Measurements from ENCODE around the gene TEC.
A peak's percentile ranks its signal among the peaks of the same experiment; 100 is the strongest.

Gene TEC

GRCh38 chr4:48153791-48154550 lies 115.7 kb downstream of the TEC start:
- DNase-seq: no peak

GRCh38 chr4:48152259-48152658 lies 117.4 kb downstream of the TEC start:
- no peak for DNase-seq

- DNase-seq: no peak
Measured at GRCh38 chr4:48149827-48150370, 119.7 kb downstream of the TEC start.

DNA sequence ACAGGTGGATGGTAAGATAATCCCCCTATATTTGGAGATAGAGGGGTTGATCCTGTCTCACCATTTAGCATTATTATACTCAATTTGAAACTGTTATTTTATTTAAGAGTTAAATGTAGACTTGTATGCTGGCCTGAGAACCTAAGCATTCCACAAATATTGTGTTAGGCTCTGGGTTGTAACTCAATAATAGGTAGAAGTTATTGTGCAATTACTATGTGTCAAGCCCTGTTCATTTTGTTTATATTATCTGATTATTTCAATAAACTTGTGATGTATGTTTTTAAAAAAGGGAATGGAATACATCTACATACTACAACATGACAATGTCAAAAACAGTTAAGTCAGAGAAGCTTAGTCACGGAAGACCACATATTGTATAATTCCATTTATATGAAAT lies 122.0 kb downstream of the TEC start:
- no peak for DNase-seq

DNA sequence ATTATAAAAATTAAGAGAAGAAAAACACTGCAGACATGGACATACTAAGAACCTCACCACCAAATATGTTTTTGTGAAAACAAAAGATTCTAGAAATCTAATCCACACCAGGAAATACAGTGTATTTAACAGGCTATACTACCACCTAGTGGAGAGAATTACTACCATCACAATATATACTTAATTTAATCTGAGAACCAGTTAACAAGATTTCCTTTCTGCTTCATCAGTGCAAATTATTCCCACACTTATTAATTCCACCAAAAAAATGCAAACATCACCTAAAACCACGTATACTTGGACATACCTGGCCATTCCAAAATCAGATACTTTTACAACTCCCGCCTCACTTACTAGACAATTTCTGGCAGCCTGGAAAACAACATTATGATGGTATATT lies 128.6 kb downstream of the TEC start:
- peak; percentile 25 to 68 (median 58) for DNase-seq

DNA sequence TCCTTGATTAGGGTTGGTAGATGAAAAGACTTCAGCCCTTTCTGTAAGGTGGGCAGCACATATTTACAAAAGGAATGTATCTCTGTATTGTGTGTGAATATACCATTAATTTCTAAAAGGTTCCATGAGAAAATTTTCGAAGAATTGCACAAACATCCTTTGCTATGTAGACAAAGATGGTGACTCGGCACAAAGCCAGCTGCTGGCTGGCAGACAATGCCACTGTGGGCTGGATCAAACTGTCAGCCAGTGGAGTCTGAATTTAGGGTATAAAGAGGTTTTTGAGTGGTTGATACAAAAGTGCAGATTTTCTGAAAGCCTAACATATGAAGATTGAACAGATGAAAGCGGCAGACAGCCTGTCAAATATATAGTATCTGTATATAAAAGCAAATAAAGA lies 129.9 kb downstream of the TEC start:
- DNase-seq: no peak

DNA sequence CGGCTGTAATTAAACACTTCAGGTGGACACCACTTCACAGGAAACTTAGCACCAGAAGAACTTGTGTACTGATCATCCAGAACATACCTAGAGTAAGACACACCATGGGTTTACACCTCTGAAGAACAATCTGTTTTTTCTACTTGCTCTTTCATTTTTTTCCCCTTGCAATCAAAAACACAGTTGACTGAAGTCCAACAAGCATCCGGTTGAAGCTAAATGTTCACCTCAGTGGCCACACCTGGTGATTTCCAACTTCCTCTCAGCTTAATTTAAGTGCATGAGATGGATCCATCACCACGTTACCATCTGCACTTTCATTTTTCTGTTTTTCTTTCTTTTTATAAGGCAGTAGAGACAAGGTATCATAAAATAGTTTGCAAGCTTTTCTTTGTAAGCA lies 130.7 kb downstream of the TEC start:
- DNase-seq: no peak

DNA sequence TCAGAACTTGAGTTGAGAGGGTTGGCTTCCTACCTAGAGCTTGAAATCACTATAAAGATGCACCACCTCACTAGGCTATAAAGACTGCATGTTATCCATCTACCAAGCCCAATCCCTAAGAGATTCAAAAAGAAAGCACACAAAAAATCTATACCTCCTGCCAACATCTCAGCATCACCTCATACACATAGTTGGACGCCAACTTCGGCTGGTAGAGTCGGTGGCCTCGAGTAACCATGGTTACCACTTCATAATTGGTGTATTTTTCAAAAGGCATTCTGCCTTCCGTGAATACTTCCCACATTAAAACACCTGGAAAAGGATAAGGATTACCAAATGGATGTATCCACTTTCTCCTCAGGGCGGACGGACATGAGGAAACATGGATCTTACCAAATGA lies 131.1 kb downstream of the TEC start:
- no peak for DNase-seq

DNA sequence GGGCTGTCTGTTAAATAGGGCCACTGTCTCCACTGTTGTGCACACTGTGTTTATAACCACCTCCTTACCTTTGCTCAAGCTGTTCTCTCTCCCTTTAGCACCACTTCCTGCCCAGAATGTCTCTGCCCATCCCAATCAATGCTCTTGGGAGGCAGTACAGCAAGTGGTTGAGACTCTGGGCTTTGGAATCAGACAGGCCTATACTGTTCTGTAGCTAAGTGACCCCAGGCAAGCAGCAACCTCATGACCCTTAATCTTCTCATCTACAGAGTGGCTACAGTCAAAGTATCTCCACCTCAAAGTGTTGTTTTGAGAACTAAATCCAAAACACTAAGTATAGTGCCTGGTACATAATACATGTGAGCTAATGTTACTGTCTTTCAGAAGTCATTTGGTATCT lies 131.8 kb downstream of the TEC start:
- DNase-seq: no peak

- DNase-seq: no peak
Measured at GRCh38 chr4:48134081-48134480, 135.6 kb downstream of the TEC start, which contains the start of gene TXK. Gene TXK, minus strand, starts transcription at chr4:48134250. Its CDS starts 80 bp downstream, at chr4:48134170.

- no peak for DNase-seq
Measured at GRCh38 chr4:48133669-48134068, 136.0 kb downstream of the TEC start.

- DNase-seq: no peak
Measured at GRCh38 chr4:48131736-48132135, 137.9 kb downstream of the TEC start.

GRCh38 chr4:48130100-48130499 lies 139.5 kb downstream of the TEC start:
- DNase-seq: no peak

GRCh38 chr4:48129307-48130014 lies 140.2 kb downstream of the TEC start:
- DNase-seq: peak in 1 of 3 donors; percentile 7

DNA sequence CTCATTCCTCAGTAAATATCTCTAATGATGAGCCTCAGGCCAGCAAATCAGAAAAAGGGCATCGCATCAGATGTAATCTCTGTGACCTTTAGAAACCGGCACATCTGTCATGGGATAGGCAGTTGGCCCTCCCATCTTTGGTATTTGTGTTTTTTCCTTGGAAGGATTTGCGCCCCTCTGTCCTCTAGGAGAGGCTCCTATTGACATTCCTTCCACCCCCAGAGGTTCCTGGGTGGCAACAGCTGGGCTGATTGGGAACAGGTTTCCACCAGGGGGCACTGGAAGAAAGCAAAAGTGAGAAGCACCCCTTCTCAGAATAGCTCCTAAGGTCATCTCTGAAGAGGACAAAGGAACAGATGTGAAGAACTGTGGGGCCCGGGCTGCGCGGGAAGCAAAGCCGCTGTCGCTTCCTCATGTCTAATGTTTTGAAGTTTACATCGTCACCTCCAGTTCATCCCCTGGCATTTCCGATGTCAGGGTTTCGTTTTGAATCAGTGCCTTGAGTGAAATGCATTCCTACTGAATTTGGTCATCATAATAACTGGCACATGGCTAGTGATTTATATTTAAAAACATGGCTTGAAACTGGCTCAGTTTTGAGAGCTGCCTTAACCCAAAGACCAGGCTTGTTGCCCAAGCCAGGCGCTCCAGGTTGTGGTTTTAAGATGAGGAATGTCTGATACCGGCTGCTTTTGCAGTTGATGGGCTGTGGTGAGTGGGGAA lies 141.8 kb downstream of the TEC start:
- DNase-seq: peak; percentile 52 to 74 (median 61)

DNA sequence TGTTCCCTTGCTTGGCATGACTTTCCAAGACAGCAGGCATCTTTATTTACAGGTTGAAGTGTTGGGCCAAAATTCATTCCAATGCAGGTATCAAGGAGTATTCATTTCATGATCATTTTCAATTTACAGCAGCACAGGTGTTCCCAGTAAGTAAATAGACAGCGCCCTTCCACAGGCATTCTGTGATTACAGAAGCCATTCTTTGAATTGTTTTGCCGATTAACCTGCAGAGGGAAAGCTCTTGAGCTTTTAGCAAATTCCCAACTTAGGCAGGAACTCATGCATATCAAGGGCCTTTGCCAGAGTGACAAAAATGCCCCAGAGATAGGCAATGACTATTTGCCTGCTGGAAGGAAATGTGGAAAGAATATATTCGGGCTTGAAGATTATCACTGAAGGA lies 142.4 kb downstream of the TEC start:
- DNase-seq: no peak

DNA sequence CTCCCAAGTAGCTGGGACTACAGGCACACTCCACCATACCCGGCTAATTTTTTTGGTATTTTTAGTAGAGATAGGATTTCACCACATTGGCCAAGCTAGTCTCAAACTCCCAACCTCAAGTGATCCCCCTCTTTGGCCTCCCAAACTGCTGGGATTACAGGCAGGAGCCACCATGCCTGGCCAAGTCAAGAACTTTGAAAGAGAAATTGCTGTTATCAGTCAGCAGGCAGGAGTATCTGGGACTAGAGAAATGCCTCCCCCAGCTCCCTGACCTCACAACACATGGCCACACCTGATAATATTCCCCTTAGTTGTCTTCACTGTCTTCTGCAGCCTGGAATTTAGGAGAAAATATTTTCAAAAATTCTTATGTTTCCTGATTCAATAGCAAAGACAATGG lies 143.0 kb downstream of the TEC start:
- no peak for DNase-seq

- no peak for DNase-seq
Measured at GRCh38 chr4:48124870-48125269, 144.8 kb downstream of the TEC start.

- DNase-seq: no peak
Measured at GRCh38 chr4:48122756-48123155, 146.9 kb downstream of the TEC start.

DNA sequence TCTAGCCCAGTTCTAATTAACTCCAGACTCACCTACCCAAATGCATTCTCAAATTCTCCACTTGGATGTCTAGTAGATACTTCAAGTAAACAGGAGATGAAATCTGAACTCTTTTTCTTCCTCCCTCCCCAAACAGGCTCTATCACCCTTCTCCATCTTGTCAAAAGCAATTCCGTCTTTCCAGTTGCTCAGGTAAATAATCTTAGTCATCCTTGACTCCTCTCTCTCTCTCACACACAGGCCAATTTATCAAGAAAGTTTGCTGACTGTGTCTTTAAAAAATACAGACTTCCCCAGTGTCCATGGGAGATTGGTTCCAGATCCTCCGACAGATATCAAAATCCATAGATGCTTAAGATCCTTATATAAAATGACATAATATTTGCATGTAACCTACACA lies 148.5 kb downstream of the TEC start:
- DNase-seq: no peak

- DNase-seq: no peak
Measured at GRCh38 chr4:48120132-48120531, 149.5 kb downstream of the TEC start.

DNA sequence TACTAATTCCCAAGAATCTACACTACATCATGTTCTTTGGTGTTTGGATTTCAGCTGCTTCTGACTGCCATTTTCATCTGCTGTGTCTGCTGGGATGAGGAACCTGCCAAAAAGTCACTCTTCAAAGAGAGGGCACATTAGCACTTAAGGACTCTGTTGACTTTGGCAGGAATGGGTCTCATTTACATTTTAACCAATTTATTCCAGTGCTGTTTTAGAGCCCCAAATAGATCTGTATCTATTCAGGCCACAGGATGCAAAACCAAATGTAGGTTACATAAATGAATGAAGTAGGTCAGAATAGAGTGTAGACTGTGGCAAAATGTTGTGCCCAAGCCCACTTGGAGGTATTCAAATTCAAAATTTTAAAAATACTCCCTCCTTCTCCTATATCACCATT lies 150.0 kb downstream of the TEC start:
- DNase-seq: no peak

GRCh38 chr4:48118081-48118480 lies 151.6 kb downstream of the TEC start:
- DNase-seq: no peak

DNA sequence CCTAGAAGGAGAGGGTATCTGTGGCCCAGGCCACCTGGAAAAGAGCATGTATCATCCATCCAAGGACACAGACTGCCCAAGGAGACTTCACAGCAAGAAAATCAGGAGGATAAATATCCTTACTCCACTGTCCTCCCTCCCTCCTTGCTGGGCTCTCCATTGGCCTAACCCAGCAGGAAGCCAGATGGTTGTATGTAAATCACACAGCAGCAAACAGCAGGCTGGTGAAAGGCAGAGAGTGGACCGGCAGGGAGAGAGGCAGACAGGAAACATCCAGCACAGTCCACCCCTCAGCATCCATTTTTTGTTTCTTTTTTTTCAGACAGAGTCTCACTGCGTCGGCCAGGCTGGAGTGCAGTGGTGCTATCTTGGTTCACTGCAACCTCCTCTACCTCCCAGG lies 153.1 kb downstream of the TEC start:
- no peak for DNase-seq

All from suppressor macrophage treated with lipopolysaccharide for 1 hour (primary cell).